ENCODE data around the gene RPS19.

DNA sequence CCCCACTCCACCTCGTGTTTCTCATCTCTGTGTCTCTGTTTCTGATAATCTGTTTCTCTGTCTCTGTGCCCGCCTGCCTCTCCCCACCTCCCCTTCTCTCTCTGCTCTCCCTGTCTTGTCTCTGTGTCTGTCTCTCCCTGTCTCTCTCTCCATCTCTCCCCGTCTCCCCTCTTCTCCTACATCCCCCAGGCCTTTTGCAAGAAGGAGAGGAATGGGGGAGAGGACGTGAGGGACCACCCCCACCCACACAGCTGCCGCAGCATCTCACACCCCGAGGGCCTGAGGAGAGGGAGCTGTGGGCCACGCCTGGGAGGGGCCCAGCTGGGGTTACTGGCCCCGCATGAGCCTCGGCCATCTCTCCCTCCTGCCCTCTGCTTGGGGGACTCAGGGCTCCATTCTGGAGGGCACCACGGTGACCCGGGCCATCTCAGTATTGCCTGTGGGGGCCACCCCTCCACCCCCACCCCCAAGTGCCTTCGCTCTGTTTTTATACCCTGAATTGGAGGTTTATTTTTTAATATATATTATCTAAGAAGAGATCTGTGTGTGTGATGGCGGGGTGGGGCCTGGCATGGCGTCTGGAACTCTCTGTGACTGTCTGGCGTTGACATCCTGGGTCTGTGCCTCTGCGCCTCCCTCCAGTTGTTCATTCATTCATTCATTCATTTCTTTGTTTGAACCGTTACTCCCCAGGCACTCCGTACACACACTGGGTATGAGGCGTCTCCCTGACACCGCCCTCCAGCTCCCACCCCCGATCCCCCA is 47.0 kb downstream of the RPS19 start:
- TF ChIP-seq POLR2A (IDR thresholded peaks at IDR 0.05) (no peak), CTCF (IDR thresholded peaks at IDR 0.05 in 8 of 11, conservative IDR thresholded peaks at IDR 0.05 in 3 of 11) (no peak), POLR2AphosphoS5 (IDR thresholded peaks at IDR 0.05) (peak; percentile 20 to 70 (median 21))

Data from spleen (tissue), 7 donors.